Sigmoid colon (tissue), 7 donors: ENCODE results near the gene UBQLN3. TPM values are rescaled to one million over a fixed set of nuclear protein-coding genes. Genes with fewer than 3 reads are reported as not detected.

Experiments used
- DNase-seq: peaks from one replicate; pipeline ENCODE4 v3.0.0-alpha.2; 2019
- H3K27ac ChIP-seq, 4 donors: fragments of 200-600 bp; sonication (generic); one replicate each; pipeline ENCODE4 v1.5.1; 2016 to 2019; ENCODE audit warnings: mild to moderate bottlenecking in 1 of 4
- H3K27me3 ChIP-seq, 3 donors: fragments of 200-600 bp; sonication (generic); one replicate each; pipeline ENCODE4 v1.5.1; 2019; ENCODE audit warnings: mild to moderate bottlenecking in 1 of 3
- H3K36me3 ChIP-seq, 4 donors: fragments of 200-600 bp; sonication (generic); one replicate each; pipeline ENCODE4 v1.5.1; 2016 to 2019
- H3K4me1 ChIP-seq, 4 donors: fragments of 200-600 bp; sonication (generic); one replicate each; pipeline ENCODE4 v1.5.1; 2017 to 2019
- H3K4me3 ChIP-seq, 4 donors: fragments of 200-600 bp; sonication (generic); one replicate each; pipeline ENCODE4 v1.5.1; 2017 to 2019; ENCODE audit warnings: mild to moderate bottlenecking in 2 of 4, moderate library complexity in 1 of 4
- H3K9me3 ChIP-seq, 4 donors: fragments of 200-600 bp in 3 of 4; sonication (generic) in 3 of 4; one replicate each; pipeline versions ENCODE4 v1.5.1 to v1.6.1; 2013 to 2019
- CTCF ChIP-seq, 4 experiments: fragments of 450-650 bp in 3 of 4; fragments of 200-600 bp in 1 of 4; IDR thresholded peaks; one replicate each; pipeline ENCODE4 v1.5.1; 2016 to 2019; ENCODE audit warnings: antibody characterized with exemption in 4 of 4, mild to moderate bottlenecking in 3 of 4, moderate library complexity in 2 of 4
- EP300 ChIP-seq, 4 donors: sonication (generic); formaldehyde crosslinking; IDR thresholded peaks; one replicate each; pipeline ENCODE4 v1.6.1; 2017; ENCODE audit warnings: antibody characterized with exemption in 4 of 4
- POLR2A ChIP-seq, 2 donors: fragments of 450-650 bp; IDR thresholded peaks; one replicate each; pipeline ENCODE4 v1.6.1; 2016; ENCODE audit warnings: antibody characterized with exemption in 2 of 2, mild to moderate bottlenecking in 2 of 2, moderate library complexity in 2 of 2
- POLR2AphosphoS5 ChIP-seq, 4 donors: sonication (generic); formaldehyde crosslinking; IDR thresholded peaks; one replicate each; pipeline ENCODE4 v1.6.1; 2017; ENCODE audit warnings: antibody characterized with exemption in 4 of 4
- WGBS, 2 donors: extraction: QIAGEN DNeasy Blood & Tissue Kit; methylation state at CpG; one replicate each; pipeline ENCODE4 v1.1.7; 2013; 5-methylcytosine and 5-hydroxymethylcytosine counted together
- intact Hi-C: fragments of 100-400 bp; cut with DNase I; formaldehyde crosslinking; loops from one replicate; pipeline ENCODE4 v1.15.1; 2023
- polyA plus RNA-seq, 3 donors: library from polyadenylated mRNA; stranded (reverse); fragments of 200-250 nt; gene quantifications; one replicate each; pipeline ENCODE4 v1.2.3, GENCODE V29; 2013
- total RNA-seq, 4 donors: library from RNA; depleted of rRNA; stranded (reverse); fragments of >200 nt; gene quantifications; one replicate each; pipeline ENCODE4 v1.1.0, GENCODE V29; 2016
- donor health status: healthy with polysubstance abuse.
- donor health status: Bipolar disorder and iron deficiency.
- donor health status: healthy.

The UBQLN3 gene
- total and polyA plus RNA-seq, 7 donors: 0.71 to 1.2 (median 1.1) TPM; not detected in 4

GRCh38 chr11:5531053-5531831, 21.5 kb upstream of the UBQLN3 start:
- TF ChIP-seq POLR2AphosphoS5 (IDR thresholded peaks at IDR 0.05) (no peak), EP300 (IDR thresholded peaks at IDR 0.05) (no peak), CTCF (IDR thresholded peaks at IDR 0.05) (no peak), POLR2A (IDR thresholded peaks at IDR 0.05) (no peak)
- Histone ChIP-seq H3K9me3 (no peaks in the 10 kb centered on the region), H3K4me3 (no peak overlapping the region), H3K4me1 (no peaks in the 10 kb centered on the region), H3K27me3 (no peaks in the 10 kb centered on the region), H3K36me3 (no peaks in the 10 kb centered on the region), H3K27ac (no peak overlapping the region)
- WGBS, 2 donors: 76 to 78% methylated on average over 2 of the region's 2 CpGs
- intact Hi-C loops: no loop called here
- no peak for DNase-seq

GRCh38 chr11:5528495-5528894, 18.7 kb upstream of the UBQLN3 start:
- H3K27me3 ChIP-seq: no peaks in the 10 kb centered on the region
- H3K4me1 ChIP-seq: no peaks in the 10 kb centered on the region
- H3K36me3 ChIP-seq: no peaks in the 10 kb centered on the region
- 37 to 58% methylated on average over 1 of the region's 1 CpG for WGBS, 2 donors
- H3K27ac ChIP-seq: no peak overlapping the region
- intact Hi-C loops: no loop called here
- no peak for DNase-seq
- TF ChIP-seq POLR2A (IDR thresholded peaks at IDR 0.05) (no peak), EP300 (IDR thresholded peaks at IDR 0.05) (no peak), POLR2AphosphoS5 (IDR thresholded peaks at IDR 0.05) (no peak), CTCF (IDR thresholded peaks at IDR 0.05) (no peak)
- no peak overlapping the region for H3K4me3 ChIP-seq
- no peaks in the 10 kb centered on the region for H3K9me3 ChIP-seq

GRCh38 chr11:5527716-5528115, 18.0 kb upstream of the UBQLN3 start:
- no peaks in the 10 kb centered on the region for H3K9me3 ChIP-seq
- H3K36me3 ChIP-seq: no peaks in the 10 kb centered on the region
- no peak overlapping the region for H3K27ac ChIP-seq
- TF ChIP-seq POLR2A (IDR thresholded peaks at IDR 0.05): no peak
- H3K4me1 ChIP-seq: no peaks in the 10 kb centered on the region
- no peak overlapping the region for H3K4me3 ChIP-seq
- H3K27me3 ChIP-seq: no peaks in the 10 kb centered on the region
- 89 to 90% methylated on average over 5 of the region's 5 CpGs for WGBS, 2 donors
- intact Hi-C loops: no loop called here
- DNase-seq: no peak

- H3K36me3 ChIP-seq: no peaks in the 10 kb centered on the region
- 62 to 65% methylated on average over 3 of the region's 3 CpGs for WGBS, 2 donors
- H3K4me3 ChIP-seq: no peak overlapping the region
- H3K27me3 ChIP-seq: no peaks in the 10 kb centered on the region
- no peak for DNase-seq
- H3K4me1 ChIP-seq: no peaks in the 10 kb centered on the region
- TF ChIP-seq EP300 (IDR thresholded peaks at IDR 0.05) (no peak), POLR2A (IDR thresholded peaks at IDR 0.05) (no peak), POLR2AphosphoS5 (IDR thresholded peaks at IDR 0.05) (no peak)
- no peaks in the 10 kb centered on the region for H3K9me3 ChIP-seq
- H3K27ac ChIP-seq: no peak overlapping the region
- intact Hi-C loops: no loop called here
These were observed 15.0 kb upstream of the UBQLN3 start for GRCh38 chr11:5524756-5525155.

GRCh38 chr11:5522308-5522707, 12.6 kb upstream of the UBQLN3 start:
- no peak for DNase-seq
- Histone ChIP-seq H3K4me3 (no peak overlapping the region), H3K27ac (no peak overlapping the region), H3K27me3 (no peaks in the 10 kb centered on the region), H3K4me1 (no peaks in the 10 kb centered on the region), H3K36me3 (no peaks in the 10 kb centered on the region), H3K9me3 (no peaks in the 10 kb centered on the region)
- intact Hi-C loops: no loop called here
- 95 to 98% methylated on average over 2 of the region's 2 CpGs for WGBS, 2 donors
- no peak for TF ChIP-seq EP300 (IDR thresholded peaks at IDR 0.05)

- Histone ChIP-seq H3K27ac (no peak overlapping the region), H3K4me3 (no peak overlapping the region), H3K36me3 (no peaks in the 10 kb centered on the region), H3K4me1 (no peaks in the 10 kb centered on the region), H3K27me3 (no peaks in the 10 kb centered on the region), H3K9me3 (no peaks in the 10 kb centered on the region)
- intact Hi-C loops: no loop called here
- TF ChIP-seq POLR2A (IDR thresholded peaks at IDR 0.05) (no peak), POLR2AphosphoS5 (IDR thresholded peaks at IDR 0.05) (no peak)
- no peak for DNase-seq
- WGBS, 2 donors: 96 to 98% methylated on average over 4 of the region's 4 CpGs
These were observed 11.8 kb upstream of the UBQLN3 start for GRCh38 chr11:5521540-5521939.

GRCh38 chr11:5516599-5516998, 6.8 kb upstream of the UBQLN3 start, which contains the start of gene UBQLNL:
UBQLNL (minus strand) TSS chr11:5516699; CDS start chr11:5516441, 258 bp downstream.
- no peak within 1 kb of the TSS for H3K27ac ChIP-seq
- no peaks in the 10 kb centered on the region for H3K36me3 ChIP-seq
- TF ChIP-seq POLR2AphosphoS5 (IDR thresholded peaks at IDR 0.05) (no peak), EP300 (IDR thresholded peaks at IDR 0.05) (no peak), POLR2A (IDR thresholded peaks at IDR 0.05) (no peak), CTCF (IDR thresholded peaks at IDR 0.05) (no peak)
- H3K9me3 ChIP-seq: no peaks in the 10 kb centered on the region
- H3K27me3 ChIP-seq: no peaks in the 10 kb centered on the region
- DNase-seq: no peak
- H3K4me1 ChIP-seq: no peaks in the 10 kb centered on the region
- intact Hi-C loops: no loop called here
- no peak within 1 kb of the TSS for H3K4me3 ChIP-seq
- 88 to 94% methylated on average over 2 of the region's 2 CpGs for WGBS, 2 donors
